H9 (cell line): ENCODE results near the gene ADGRG2. TPM values are rescaled to one million over a fixed set of nuclear protein-coding genes. Genes with fewer than 3 reads are reported as not detected.

Experiments
- DNase-seq: peaks from one replicate; pipeline ENCODE4 v3.0.0-alpha.2; 2017
- H2AFZ ChIP-seq: one replicate; pipeline ENCODE4 v1.6.1; 2013; ENCODE audit warnings: mild to moderate bottlenecking, low read length, control low read depth, moderate library complexity
- H2AK5ac ChIP-seq: 2 replicates; pipeline ENCODE4 v1.6.1; 2013; ENCODE audit warnings: low read length, control low read depth, mixed read lengths; ENCODE audit not compliant: insufficient read length
- H2BK120ac ChIP-seq: one replicate; pipeline ENCODE4 v1.6.1; 2013; ENCODE audit warnings: low read depth, mild to moderate bottlenecking, low read length, control low read depth, inconsistent platforms; ENCODE audit not compliant: poor library complexity, severe bottlenecking
- H2BK12ac ChIP-seq: 2 replicates; pipeline ENCODE4 v1.6.1; 2013; ENCODE audit warnings: low read length, control low read depth, mixed read lengths, low read depth; ENCODE audit not compliant: insufficient read length
- H2BK15ac ChIP-seq: 2 replicates; pipeline ENCODE4 v1.6.1; 2013; ENCODE audit warnings: low read depth, low read length, control low read depth
- H2BK20ac ChIP-seq: one replicate; pipeline ENCODE4 v1.6.1; 2013; ENCODE audit warnings: low read depth, mild to moderate bottlenecking, low read length, control low read depth, inconsistent platforms; ENCODE audit not compliant: poor library complexity, severe bottlenecking
- H2BK5ac ChIP-seq: 2 replicates; pipeline ENCODE4 v1.6.1; 2013; ENCODE audit warnings: low read length, control low read depth, mixed read lengths; ENCODE audit not compliant: insufficient read length
- H3K14ac ChIP-seq: 2 replicates; pipeline ENCODE4 v1.6.1; 2013; ENCODE audit warnings: low read length, control low read depth; ENCODE audit not compliant: insufficient read depth
- H3K18ac ChIP-seq: 2 replicates; pipeline ENCODE4 v1.6.1; 2013; ENCODE audit warnings: low read depth, mild to moderate bottlenecking, mixed read lengths, low read length, control low read depth; ENCODE audit not compliant: insufficient read length
- H3K23ac ChIP-seq: 2 replicates; pipeline ENCODE4 v1.6.1; 2013; ENCODE audit warnings: low read length, control low read depth, mixed read lengths, low read depth; ENCODE audit not compliant: insufficient read length
- H3K23me2 ChIP-seq: 2 replicates; pipeline ENCODE4 v1.6.1; 2013; ENCODE audit warnings: low read depth, mild to moderate bottlenecking, mixed read lengths, low read length, control low read depth; ENCODE audit not compliant: insufficient read length, poor library complexity, severe bottlenecking
- H3K27ac ChIP-seq: 2 replicates; pipeline ENCODE4 v1.5.1; 2013; ENCODE audit warnings: low read length, control low read depth, mixed read lengths, low read depth; ENCODE audit not compliant: insufficient read length
- H3K27me3 ChIP-seq: 2 replicates; pipeline ENCODE4 v1.6.1; 2013; ENCODE audit warnings: low read length, control low read depth, inconsistent platforms; ENCODE audit not compliant: insufficient read depth
- H3K4ac ChIP-seq: 2 replicates; pipeline ENCODE4 v1.6.1; 2013; ENCODE audit warnings: low read depth, mild to moderate bottlenecking, control low read depth, inconsistent platforms, low read length, moderate library complexity
- H3K4me1 ChIP-seq: 2 replicates; pipeline ENCODE4 v1.6.1; 2013; ENCODE audit warnings: low read length, control low read depth, inconsistent platforms; ENCODE audit not compliant: insufficient read depth
- H3K4me2 ChIP-seq: 2 replicates; pipeline ENCODE4 v1.6.1; 2013; ENCODE audit warnings: low read length, control low read depth, mixed read lengths; ENCODE audit not compliant: insufficient read length, insufficient read depth
- H3K56ac ChIP-seq: 2 replicates; pipeline ENCODE4 v1.6.1; 2013; ENCODE audit warnings: low read depth, mild to moderate bottlenecking, mixed read lengths, low read length, control low read depth; ENCODE audit not compliant: insufficient read length
- H3K79me1 ChIP-seq: 2 replicates; pipeline ENCODE4 v1.6.1; 2013; ENCODE audit warnings: low read depth, mild to moderate bottlenecking, moderate library complexity, low read length, control low read depth, inconsistent platforms; ENCODE audit not compliant: insufficient read depth, poor library complexity, severe bottlenecking
- H3K79me2 ChIP-seq: 2 replicates; pipeline ENCODE4 v1.6.1; 2013; ENCODE audit warnings: low read length, control low read depth, inconsistent platforms; ENCODE audit not compliant: insufficient read depth
- H3K9ac ChIP-seq: 2 replicates; pipeline ENCODE4 v1.6.1; 2013; ENCODE audit warnings: low read length, control low read depth, mixed read lengths; ENCODE audit not compliant: insufficient read length; ENCODE audit errors: extremely low read depth
- H3K9me3 ChIP-seq: one replicate; pipeline ENCODE4 v1.6.1; 2013; ENCODE audit warnings: low read depth, low read length, inconsistent platforms; ENCODE audit not compliant: control insufficient read depth
- H3T11ph ChIP-seq: one replicate; pipeline ENCODE4 v1.6.1; 2013; ENCODE audit warnings: mild to moderate bottlenecking, low read length, control low read depth, inconsistent platforms
- H4K20me1 ChIP-seq: one replicate; pipeline ENCODE4 v1.6.1; 2013; ENCODE audit not compliant: control insufficient read depth, insufficient read length, insufficient read depth
- H4K5ac ChIP-seq: 2 replicates; pipeline ENCODE4 v1.6.1; 2013; ENCODE audit warnings: low read depth, mild to moderate bottlenecking, mixed read lengths, low read length, control low read depth; ENCODE audit not compliant: insufficient read length
- H4K8ac ChIP-seq: replicated peaks from 2 replicates; pipeline ENCODE4 v1.6.1; 2013; ENCODE audit warnings: low read length, control low read depth, mixed read lengths, low read depth; ENCODE audit not compliant: insufficient read length
- H4K91ac ChIP-seq: 2 replicates; pipeline ENCODE4 v1.6.1; 2013; ENCODE audit warnings: low read depth, mild to moderate bottlenecking, moderate library complexity, mixed read lengths, low read length, control low read depth; ENCODE audit not compliant: insufficient read length
- H3K27ac Mint-ChIP-seq, 3 experiments: 2 replicates in 2 of 3; 3 replicates in 1 of 3; pipeline ENCODE4 v1.8.0; 2020 to 2021; ENCODE audit warnings: mixed read lengths in 3 of 3, mild to moderate bottlenecking in 1 of 3, moderate library complexity in 1 of 3
- H3K27me3 Mint-ChIP-seq: 2 replicates; pipeline ENCODE4 v1.8.0; 2021; ENCODE audit warnings: low read depth, mild to moderate bottlenecking, moderate library complexity, mixed read lengths
- H3K36me3 Mint-ChIP-seq, 3 experiments: 2 replicates in 2 of 3; 3 replicates in 1 of 3; pipeline ENCODE4 v1.8.0; 2020 to 2021; ENCODE audit warnings: low read depth in 3 of 3, mixed read lengths in 3 of 3; ENCODE audit not compliant: insufficient read depth in 1 of 3
- H3K4me1 Mint-ChIP-seq, 2 experiments: 2 replicates each; pipeline ENCODE4 v1.8.0; 2020; ENCODE audit warnings: mixed read lengths in 2 of 2
- H3K4me3 Mint-ChIP-seq, 2 experiments: 2 replicates in 1 of 2; 3 replicates in 1 of 2; pipeline ENCODE4 v1.8.0; 2020 to 2021; ENCODE audit warnings: mild to moderate bottlenecking in 2 of 2, mixed read lengths in 2 of 2, moderate library complexity in 1 of 2
- H3K9me3 Mint-ChIP-seq, 2 experiments: 2 replicates in 1 of 2; 3 replicates in 1 of 2; pipeline ENCODE4 v1.8.0; 2020; ENCODE audit warnings: mild to moderate bottlenecking in 2 of 2, mixed read lengths in 2 of 2, moderate library complexity in 1 of 2
- WGBS: extraction: QIAGEN DNeasy Blood & Tissue Kit; methylation state at CpG from one replicate; pipeline ENCODE4 v1.1.7; 2013; ENCODE audit warnings: missing lambda C conversion rate, low lambda C conversion rate, mixed read lengths; ENCODE audit not compliant: insufficient read length; ENCODE audit errors: extremely low coverage; 5-methylcytosine and 5-hydroxymethylcytosine counted together
- total RNA-seq: library from RNA; stranded (reverse); gene quantifications from 2 replicates; pipeline ENCODE4 v1.2.1, GENCODE V29; 2021
- TF ChIP-seq, protein P1 (sequence below): fragments of 200-600 bp; sonication (generic); conservative IDR thresholded peaks from 3 replicates; pipeline ENCODE4 v1.8.0; 2021; ENCODE audit warnings: antibody characterized with exemption, mild to moderate bottlenecking

Gene ADGRG2
- total RNA-seq, 1 experiment from 2014 or later = 6.8 TPM

DNA sequence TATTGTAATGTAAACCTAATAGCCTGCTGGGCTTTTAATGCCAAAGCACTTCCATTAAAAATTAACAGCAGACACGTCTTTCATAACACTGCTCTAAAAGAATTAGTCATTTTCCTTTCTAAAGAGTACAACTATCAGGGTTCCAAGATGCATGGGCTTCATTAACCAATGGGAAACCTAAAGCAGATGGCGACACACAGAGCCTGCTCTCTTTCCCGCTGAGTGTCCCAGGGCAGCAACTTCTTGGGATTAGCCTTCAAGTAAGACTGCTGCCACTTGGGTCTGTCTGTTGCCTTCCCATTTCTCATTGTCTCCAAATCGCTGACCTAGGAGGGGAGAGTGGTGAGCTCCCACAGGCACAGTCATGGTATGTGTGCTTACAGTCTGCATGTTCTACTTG, 124.4 kb downstream of the ADGRG2 start:
- Histone ChIP-seq H3K14ac (no peak overlapping the region), H4K91ac (no peak overlapping the region), H3K79me2 (no peaks in the 10 kb centered on the region), H3K23me2 (no peaks in the 10 kb centered on the region), H3K27ac (no peak overlapping the region), H2BK12ac (no peak overlapping the region), H4K20me1 (no peaks in the 10 kb centered on the region), H3T11ph (no peak overlapping the region), H3K9ac (no peak overlapping the region), H3K4ac (no peak overlapping the region), H3K9me3 (peaks cover 4% of the 10 kb centered on the region), H3K18ac (no peak overlapping the region), H3K56ac (no peak overlapping the region), H3K23ac (no peak overlapping the region), H4K8ac (no peak overlapping the region), H2BK20ac (no peak overlapping the region), H2BK5ac (no peak overlapping the region), H2BK15ac (no peak overlapping the region), H2BK120ac (no peak overlapping the region), H3K79me1 (no peaks in the 10 kb centered on the region), H2AK5ac (no peak overlapping the region), H3K4me2 (no peak overlapping the region), H3K27me3 (no peaks in the 10 kb centered on the region), H3K4me1 (peaks cover 4% of the 10 kb centered on the region; the same call in 1 of the 2 replicates), H2AFZ (no peak overlapping the region), H4K5ac (no peak overlapping the region)
- Mint-ChIP-seq H3K36me3 (peaks cover 3 to 13% (median 12%) of the 10 kb centered on the region in 3 experiments; a peak in 4 of 7 replicates), H3K27ac (peak overlapping the region; percentile 11 to 77 (median 47); a peak in 6 of 7 replicates), H3K4me3 (peak overlapping the region in 1 of 2 experiments; percentile 53; a peak in 2 of 5 replicates), H3K9me3 (peaks cover 50 to 58% of the 10 kb centered on the region in 2 experiments), H3K27me3 (no peaks in the 10 kb centered on the region), H3K4me1 (peaks cover 15 to 25% of the 10 kb centered on the region in 2 experiments)
- peak; percentile 48 for DNase-seq
- whole genome bisulfite sequencing = no CpG with 5 or more reads among the region's 4 CpGs
- TF ChIP-seq, protein P1, sequence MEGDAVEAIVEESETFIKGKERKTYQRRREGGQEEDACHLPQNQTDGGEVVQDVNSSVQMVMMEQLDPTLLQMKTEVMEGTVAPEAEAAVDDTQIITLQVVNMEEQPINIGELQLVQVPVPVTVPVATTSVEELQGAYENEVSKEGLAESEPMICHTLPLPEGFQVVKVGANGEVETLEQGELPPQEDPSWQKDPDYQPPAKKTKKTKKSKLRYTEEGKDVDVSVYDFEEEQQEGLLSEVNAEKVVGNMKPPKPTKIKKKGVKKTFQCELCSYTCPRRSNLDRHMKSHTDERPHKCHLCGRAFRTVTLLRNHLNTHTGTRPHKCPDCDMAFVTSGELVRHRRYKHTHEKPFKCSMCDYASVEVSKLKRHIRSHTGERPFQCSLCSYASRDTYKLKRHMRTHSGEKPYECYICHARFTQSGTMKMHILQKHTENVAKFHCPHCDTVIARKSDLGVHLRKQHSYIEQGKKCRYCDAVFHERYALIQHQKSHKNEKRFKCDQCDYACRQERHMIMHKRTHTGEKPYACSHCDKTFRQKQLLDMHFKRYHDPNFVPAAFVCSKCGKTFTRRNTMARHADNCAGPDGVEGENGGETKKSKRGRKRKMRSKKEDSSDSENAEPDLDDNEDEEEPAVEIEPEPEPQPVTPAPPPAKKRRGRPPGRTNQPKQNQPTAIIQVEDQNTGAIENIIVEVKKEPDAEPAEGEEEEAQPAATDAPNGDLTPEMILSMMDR = no peak
